Measurements from ENCODE around the gene PABPN1L. TPM values are rescaled to one million over a fixed set of nuclear protein-coding genes. Genes with fewer than 3 reads are reported as not detected.
A peak's percentile ranks its signal among the peaks of the same experiment; 100 is the strongest.

Gene PABPN1L
- total RNA-seq, 1 donor from 2014 or later, result not detected

- Mint-ChIP-seq H3K9me3 (no peaks in the 10 kb centered on the region), H3K36me3 (ENCODE audit: low read depth) (no peaks in the 10 kb centered on the region), H3K4me3 (no peak overlapping the region), H3K27ac (ENCODE audit: unreplicated experiment) (no peak overlapping the region), H3K4me1 (no peaks in the 10 kb centered on the region), H3K27me3 (ENCODE audit: low read depth) (no peaks in the 10 kb centered on the region)
- no peak for TF ChIP-seq CTCF (conservative IDR thresholded peaks at IDR 0.05)
- no peak for DNase-seq (ENCODE audit: low read depth, low spot score)
Measured at GRCh38 chr16:88835818-88836217, 30.6 kb downstream of the PABPN1L start.

GRCh38 chr16:88835383-88835782 is 31.1 kb downstream of the PABPN1L start:
- Mint-ChIP-seq H3K4me3 (no peak overlapping the region), H3K36me3 (ENCODE audit: low read depth) (no peaks in the 10 kb centered on the region), H3K27ac (ENCODE audit: unreplicated experiment) (no peak overlapping the region), H3K4me1 (no peaks in the 10 kb centered on the region), H3K27me3 (ENCODE audit: low read depth) (no peaks in the 10 kb centered on the region), H3K9me3 (no peaks in the 10 kb centered on the region)
- TF ChIP-seq CTCF (conservative IDR thresholded peaks at IDR 0.05), result no peak
- DNase-seq (ENCODE audit: low read depth, low spot score), result no peak

GRCh38 chr16:88834670-88835069 is 31.8 kb downstream of the PABPN1L start:
- Mint-ChIP-seq H3K27me3 (ENCODE audit: low read depth) (no peaks in the 10 kb centered on the region), H3K4me1 (no peaks in the 10 kb centered on the region), H3K9me3 (no peaks in the 10 kb centered on the region), H3K36me3 (ENCODE audit: low read depth) (no peaks in the 10 kb centered on the region), H3K4me3 (no peak overlapping the region), H3K27ac (ENCODE audit: unreplicated experiment) (no peak overlapping the region)
- DNase-seq (ENCODE audit: low read depth, low spot score), result no peak
- TF ChIP-seq CTCF (conservative IDR thresholded peaks at IDR 0.05), result no peak

- no peak for TF ChIP-seq CTCF (conservative IDR thresholded peaks at IDR 0.05)
- Mint-ChIP-seq H3K4me1 (no peaks in the 10 kb centered on the region), H3K36me3 (ENCODE audit: low read depth) (no peaks in the 10 kb centered on the region), H3K9me3 (no peaks in the 10 kb centered on the region), H3K27ac (ENCODE audit: unreplicated experiment) (no peak overlapping the region), H3K4me3 (no peak overlapping the region), H3K27me3 (ENCODE audit: low read depth) (no peaks in the 10 kb centered on the region)
- no peak for DNase-seq (ENCODE audit: low read depth, low spot score)
Measured at GRCh38 chr16:88833086-88833485, 33.4 kb downstream of the PABPN1L start.

GRCh38 chr16:88831838-88832237 is 34.6 kb downstream of the PABPN1L start:
- no peak for DNase-seq (ENCODE audit: low read depth, low spot score)
- Mint-ChIP-seq H3K36me3 (ENCODE audit: low read depth) (no peaks in the 10 kb centered on the region), H3K4me1 (no peaks in the 10 kb centered on the region), H3K27ac (ENCODE audit: unreplicated experiment) (peak overlapping the region; percentile 75), H3K27me3 (ENCODE audit: low read depth) (no peaks in the 10 kb centered on the region), H3K9me3 (no peaks in the 10 kb centered on the region), H3K4me3 (no peak overlapping the region)
- TF ChIP-seq CTCF (conservative IDR thresholded peaks at IDR 0.05), result no peak

GRCh38 chr16:88830783-88831182 is 35.7 kb downstream of the PABPN1L start:
- Mint-ChIP-seq H3K9me3 (no peaks in the 10 kb centered on the region), H3K27ac (ENCODE audit: unreplicated experiment) (no peak overlapping the region), H3K4me1 (no peaks in the 10 kb centered on the region), H3K36me3 (ENCODE audit: low read depth) (no peaks in the 10 kb centered on the region), H3K4me3 (no peak overlapping the region), H3K27me3 (ENCODE audit: low read depth) (no peaks in the 10 kb centered on the region)
- TF ChIP-seq CTCF (conservative IDR thresholded peaks at IDR 0.05), result no peak
- no peak for DNase-seq (ENCODE audit: low read depth, low spot score)
